OCI-LY1 (cell line): ENCODE results near the gene WNT9A.

Experiments used
- H2AFZ ChIP-seq: fragments of 200-600 bp; sonication (generic), shearing (Covaris generic); 2 replicates; pipeline ENCODE4 v1.6.0; 2014; ENCODE audit warnings: antibody characterized with exemption, mild to moderate bottlenecking, low read length
- H3F3A ChIP-seq: fragments of 200-600 bp; sonication (generic), shearing (Covaris generic); 2 replicates; pipeline ENCODE4 v1.6.0; 2014; ENCODE audit warnings: mild to moderate bottlenecking, antibody characterized with exemption, low read length, moderate library complexity; ENCODE audit not compliant: insufficient read depth
- H3K27ac ChIP-seq: fragments of 200-600 bp; sonication (generic); 2 replicates; pipeline ENCODE4 v1.5.1; 2014; ENCODE audit warnings: low read length, mixed run types, mild to moderate bottlenecking, low read depth; ENCODE audit not compliant: poor library complexity, severe bottlenecking
- H3K27me3 ChIP-seq: fragments of 200-600 bp; sonication (generic); 2 replicates; pipeline ENCODE4 v1.6.0; 2014; ENCODE audit warnings: antibody characterized with exemption, mild to moderate bottlenecking, low read length, moderate library complexity; ENCODE audit not compliant: insufficient read depth
- H3K36me3 ChIP-seq: fragments of 200-600 bp; sonication (generic); 2 replicates; pipeline ENCODE4 v1.6.1; 2014; ENCODE audit warnings: mild to moderate bottlenecking, antibody characterized with exemption, low read length, moderate library complexity, mixed read lengths; ENCODE audit not compliant: insufficient read depth
- H3K4me1 ChIP-seq: fragments of 200-600 bp; sonication (generic); 2 replicates; pipeline ENCODE4 v1.5.1; 2014; ENCODE audit warnings: mild to moderate bottlenecking, low read length, moderate library complexity; ENCODE audit not compliant: insufficient read depth, severe bottlenecking
- H3K4me2 ChIP-seq: fragments of 200-600 bp; sonication (generic), shearing (Covaris generic); 2 replicates; pipeline ENCODE4 v1.6.1; 2014; ENCODE audit warnings: low read length
- H3K4me3 ChIP-seq: fragments of 200-600 bp; sonication (generic); 2 replicates; pipeline ENCODE4 v1.5.1; 2014; ENCODE audit warnings: low read length, low read depth, mild to moderate bottlenecking, mixed read lengths; ENCODE audit not compliant: poor library complexity, severe bottlenecking
- H3K79me2 ChIP-seq: fragments of 200-600 bp; shearing (Covaris generic); 2 replicates; pipeline ENCODE4 v1.6.1; 2016; ENCODE audit warnings: mixed run types, low read length, mixed read lengths; ENCODE audit not compliant: insufficient read depth
- H3K9ac ChIP-seq: fragments of 200-600 bp; sonication (generic), shearing (Covaris generic); 2 replicates; pipeline ENCODE4 v1.6.1; 2014; ENCODE audit warnings: mild to moderate bottlenecking, low read length, mixed read lengths
- H3K9me2 ChIP-seq: fragments of 200-600 bp; sonication (generic), shearing (Covaris generic); 2 replicates; pipeline ENCODE4 v1.6.1; 2014; ENCODE audit warnings: low read depth, mild to moderate bottlenecking, low read length, mixed read lengths
- H3K9me3 ChIP-seq: fragments of 200-600 bp; shearing (Covaris generic); 2 replicates; pipeline ENCODE4 v1.6.1; 2014; ENCODE audit warnings: low read length, mixed read lengths
- H4K20me1 ChIP-seq: fragments of 200-600 bp; sonication (generic), shearing (Covaris generic); 2 replicates; pipeline ENCODE4 v1.6.0; 2016; ENCODE audit warnings: mild to moderate bottlenecking, low read length; ENCODE audit not compliant: insufficient read depth
- CTCF ChIP-seq: fragments of 200-600 bp; sonication (generic), shearing (Covaris generic); IDR thresholded peaks from 2 replicates; pipeline ENCODE4 v1.5.1; 2017; ENCODE audit warnings: mild to moderate bottlenecking, antibody characterized with exemption, low read length, moderate library complexity, mixed read lengths
- EZH2 ChIP-seq: fragments of 200-600 bp; sonication (generic), shearing (Covaris generic); IDR thresholded peaks from 2 replicates; pipeline ENCODE4 v1.8.0; 2017; ENCODE audit warnings: borderline replicate concordance, mixed run types, mild to moderate bottlenecking, antibody characterized with exemption, low read length, moderate library complexity, mixed read lengths

WNT9A gene

GRCh38 chr1:227935826-227936225, 11.9 kb downstream of the WNT9A start:
- no peak for TF ChIP-seq CTCF
- no peak for TF ChIP-seq EZH2
- no peaks in the 10 kb centered on the region for H3F3A ChIP-seq
- H3K79me2 ChIP-seq, result no peaks in the 10 kb centered on the region
- H3K4me2 ChIP-seq, result no peak overlapping the region
- H3K27me3 ChIP-seq, result peaks cover 14% of the 10 kb centered on the region; the same call in 1 of the 2 replicates
- no peak overlapping the region for H3K9ac ChIP-seq
- H3K9me3 ChIP-seq, result no peaks in the 10 kb centered on the region
- no peak overlapping the region for H3K4me3 ChIP-seq
- H3K36me3 ChIP-seq, result no peaks in the 10 kb centered on the region
- no peaks in the 10 kb centered on the region for H3K9me2 ChIP-seq
- no peak overlapping the region for H2AFZ ChIP-seq
- H3K4me1 ChIP-seq, result no peaks in the 10 kb centered on the region
- H3K27ac ChIP-seq, result no peak overlapping the region
- H4K20me1 ChIP-seq, result no peaks in the 10 kb centered on the region

GRCh38 chr1:227934476-227935313, 13.0 kb downstream of the WNT9A start:
- no peaks in the 10 kb centered on the region for H3F3A ChIP-seq
- H3K36me3 ChIP-seq, result no peaks in the 10 kb centered on the region
- H4K20me1 ChIP-seq, result no peaks in the 10 kb centered on the region
- no peaks in the 10 kb centered on the region for H3K4me1 ChIP-seq
- H3K27ac ChIP-seq, result no peak overlapping the region
- no peak overlapping the region for H3K4me3 ChIP-seq
- H3K4me2 ChIP-seq, result no peak overlapping the region
- H3K27me3 ChIP-seq, result peaks cover 14% of the 10 kb centered on the region; the same call in 1 of the 2 replicates
- H3K9me2 ChIP-seq, result no peaks in the 10 kb centered on the region
- no peaks in the 10 kb centered on the region for H3K79me2 ChIP-seq
- H3K9ac ChIP-seq, result no peak overlapping the region
- no peak for TF ChIP-seq CTCF
- TF ChIP-seq EZH2, result no peak
- H3K9me3 ChIP-seq, result no peaks in the 10 kb centered on the region
- no peak overlapping the region for H2AFZ ChIP-seq

GRCh38 chr1:227929751-227930472, 17.8 kb downstream of the WNT9A start:
- Histone ChIP-seq H4K20me1 (no peaks in the 10 kb centered on the region), H3K9me2 (no peaks in the 10 kb centered on the region), H3K36me3 (no peaks in the 10 kb centered on the region), H3K4me1 (peaks cover 2% of the 10 kb centered on the region), H3K4me2 (no peak overlapping the region), H2AFZ (no peak overlapping the region), H3K9me3 (no peaks in the 10 kb centered on the region), H3K27ac (no peak overlapping the region), H3K79me2 (no peaks in the 10 kb centered on the region), H3K27me3 (peaks cover 13% of the 10 kb centered on the region; the same call in 1 of the 2 replicates), H3K9ac (no peak overlapping the region), H3K4me3 (no peak overlapping the region), H3F3A (no peaks in the 10 kb centered on the region)
- TF ChIP-seq CTCF (no peak), EZH2 (no peak)
